Measurements from ENCODE around the gene MPHOSPH6. TPM values are rescaled to one million over a fixed set of nuclear protein-coding genes. Genes with fewer than 3 reads are reported as not detected.

Gene MPHOSPH6
- total RNA-seq, 1 experiment from 2014 or later: 23.5 TPM

DNA sequence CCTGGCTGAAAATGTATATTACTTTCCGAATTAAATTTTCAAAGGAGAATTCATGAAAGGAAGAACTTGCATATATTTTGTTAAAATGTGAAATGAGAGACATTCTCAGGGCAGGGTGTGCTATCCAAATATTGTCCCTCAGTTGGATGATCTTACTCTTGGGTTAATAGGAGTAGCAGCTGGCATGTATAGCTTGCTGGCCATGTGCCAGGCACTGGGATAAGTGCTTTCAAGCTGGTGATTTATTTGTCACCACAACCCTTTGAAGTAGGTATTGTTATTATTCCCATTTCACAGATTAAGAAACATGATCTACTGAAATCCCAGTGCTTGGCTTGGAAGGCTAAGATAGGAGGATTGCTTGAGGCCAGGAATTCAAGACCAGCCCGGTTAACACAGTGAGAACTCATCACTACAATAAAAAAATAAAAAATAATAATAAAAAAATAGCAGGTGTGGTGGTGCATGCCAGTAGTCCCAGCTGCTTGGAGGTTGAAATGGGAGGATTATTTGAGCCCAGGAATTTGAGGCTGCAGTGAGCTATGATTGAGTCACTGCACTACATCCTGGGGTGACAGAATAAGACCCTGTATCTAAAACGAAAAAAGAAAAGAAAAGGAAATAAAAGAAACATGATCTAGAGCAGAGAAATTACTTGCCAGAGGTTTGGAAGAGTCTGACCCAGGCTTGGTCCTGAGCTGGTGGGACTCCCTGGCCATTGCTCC, 11.6 kb upstream of the MPHOSPH6 start:
- no peak for ATAC-seq
- TF ChIP-seq EZH2 (IDR thresholded peaks at IDR 0.05; ENCODE audit: low read length, unreplicated experiment) (no peak), EZH2phosphoT487 (IDR thresholded peaks at IDR 0.05; ENCODE audit: borderline replicate concordance, low read length) (no peak)
- TF ChIP-seq, protein P1, sequence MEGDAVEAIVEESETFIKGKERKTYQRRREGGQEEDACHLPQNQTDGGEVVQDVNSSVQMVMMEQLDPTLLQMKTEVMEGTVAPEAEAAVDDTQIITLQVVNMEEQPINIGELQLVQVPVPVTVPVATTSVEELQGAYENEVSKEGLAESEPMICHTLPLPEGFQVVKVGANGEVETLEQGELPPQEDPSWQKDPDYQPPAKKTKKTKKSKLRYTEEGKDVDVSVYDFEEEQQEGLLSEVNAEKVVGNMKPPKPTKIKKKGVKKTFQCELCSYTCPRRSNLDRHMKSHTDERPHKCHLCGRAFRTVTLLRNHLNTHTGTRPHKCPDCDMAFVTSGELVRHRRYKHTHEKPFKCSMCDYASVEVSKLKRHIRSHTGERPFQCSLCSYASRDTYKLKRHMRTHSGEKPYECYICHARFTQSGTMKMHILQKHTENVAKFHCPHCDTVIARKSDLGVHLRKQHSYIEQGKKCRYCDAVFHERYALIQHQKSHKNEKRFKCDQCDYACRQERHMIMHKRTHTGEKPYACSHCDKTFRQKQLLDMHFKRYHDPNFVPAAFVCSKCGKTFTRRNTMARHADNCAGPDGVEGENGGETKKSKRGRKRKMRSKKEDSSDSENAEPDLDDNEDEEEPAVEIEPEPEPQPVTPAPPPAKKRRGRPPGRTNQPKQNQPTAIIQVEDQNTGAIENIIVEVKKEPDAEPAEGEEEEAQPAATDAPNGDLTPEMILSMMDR (conservative IDR thresholded peaks at IDR 0.05; ENCODE audit: low read depth, low read length): no peak
- Histone ChIP-seq H3K27ac (ENCODE audit: low read length) (no peak overlapping the region), H3K27me3 (ENCODE audit: low read length) (peaks cover 20% of the 10 kb centered on the region), H3K4me3 (ENCODE audit: low read length) (no peak overlapping the region), H2AFZ (ENCODE audit: low read length) (no peak overlapping the region), H3K9me3 (ENCODE audit: low read length) (no peaks in the 10 kb centered on the region), H3K9ac (ENCODE audit: low read length) (no peak overlapping the region), H3K4me1 (ENCODE audit: insufficient read depth, low read length) (no peaks in the 10 kb centered on the region), H4K20me1 (ENCODE audit: low read length) (no peaks in the 10 kb centered on the region), H3K36me3 (ENCODE audit: low read depth, low read length) (no peaks in the 10 kb centered on the region), H3K9me2 (replicated peaks; ENCODE audit: low read length) (no peaks in the 10 kb centered on the region), H3K4me2 (ENCODE audit: low read length) (no peak overlapping the region), H3F3A (ENCODE audit: low read length, unreplicated experiment) (no peaks in the 10 kb centered on the region), H3K79me2 (ENCODE audit: low read length) (no peaks in the 10 kb centered on the region)
- ChIA-PET POLR2A (ENCODE audit: unreplicated experiment) (no interaction called here), CTCF (interaction anchor here (0.5 kb wide), 1 partner anchor 872 kb away, joined by 3 read pairs; no protein-coding TSS in a partner anchor)
- BruUV-seq (replicated peaks): no TSS peak
- DNase-seq: no peak
- intact Hi-C loops (cut with micrococcal nuclease): no loop called here

GRCh38 chr16:82178352-82178751, 8.3 kb upstream of the MPHOSPH6 start:
- CTCF ChIA-PET: no interaction called here
- intact Hi-C loops (cut with micrococcal nuclease): loop anchor here (10.0 kb wide), 1 partner anchor 46 kb away; no protein-coding TSS in a partner anchor
- H3K27ac ChIP-seq (ENCODE audit: low read length): no peak overlapping the region

More at GRCh38 chr16:82178352-82178751, 8.3 kb upstream of the MPHOSPH6 start:
- no peak overlapping the region for H2AFZ ChIP-seq (ENCODE audit: low read length)
- no peak for ATAC-seq
- H4K20me1 ChIP-seq (ENCODE audit: low read length): no peaks in the 10 kb centered on the region
- POLR2A ChIA-PET (ENCODE audit: unreplicated experiment): no interaction called here
- no peaks in the 10 kb centered on the region for H3F3A ChIP-seq (ENCODE audit: low read length, unreplicated experiment)
- H3K4me3 ChIP-seq (ENCODE audit: low read length): no peak overlapping the region
- H3K36me3 ChIP-seq (ENCODE audit: low read depth, low read length): no peaks in the 10 kb centered on the region
- no peaks in the 10 kb centered on the region for H3K4me1 ChIP-seq (ENCODE audit: insufficient read depth, low read length)
- H3K4me2 ChIP-seq (ENCODE audit: low read length): no peak overlapping the region
- no peaks in the 10 kb centered on the region for H3K9me2 ChIP-seq (replicated peaks; ENCODE audit: low read length)
- H3K9me3 ChIP-seq (ENCODE audit: low read length): no peaks in the 10 kb centered on the region
- no TSS peak for BruUV-seq (replicated peaks)
- no peaks in the 10 kb centered on the region for H3K79me2 ChIP-seq (ENCODE audit: low read length)
- TF ChIP-seq EZH2phosphoT487 (IDR thresholded peaks at IDR 0.05; ENCODE audit: borderline replicate concordance, low read length) (no peak), EZH2 (IDR thresholded peaks at IDR 0.05; ENCODE audit: low read length, unreplicated experiment) (no peak)
- TF ChIP-seq, protein P1 (conservative IDR thresholded peaks at IDR 0.05; ENCODE audit: low read depth, low read length): no peak
- DNase-seq: no peak
- H3K27me3 ChIP-seq (ENCODE audit: low read length): peaks cover 23% of the 10 kb centered on the region
- no peak overlapping the region for H3K9ac ChIP-seq (ENCODE audit: low read length)

All from PC-3 (cell line).